ENCODE measurements around the gene GM2A. TPM values are rescaled to one million over a fixed set of nuclear protein-coding genes. Genes with fewer than 3 reads are reported as not detected.

Gene GM2A
- polyA plus RNA-seq, 3 donors from 2014 or later, result 4.6 to 8.7 (median 5.2) TPM

- Mint-ChIP-seq H3K4me1 (no peaks in the 10 kb centered on the region), H3K27me3 (ENCODE audit: low read depth in 3 of 3) (peaks cover 4 to 19% (median 5%) of the 10 kb centered on the region in 3 donors), H3K27ac (no peak overlapping the region), H3K9me3 (no peaks in the 10 kb centered on the region), H3K4me3 (no peak overlapping the region), H3K36me3 (no peaks in the 10 kb centered on the region)
- no peak for DNase-seq
These were observed 66.1 kb downstream of the GM2A start for GRCh38 chr5:151318850-151319732.

Other genes starting within 250 kb of the GM2A start
- under 1 TPM in 1 of 3 donors, not detected in 2; 0.96 TPM for gene GPX3, start 232.6 kb upstream of the GM2A start, polyA plus RNA-seq
- 10 to 100 TPM; 21.8 to 62.4 (median 40.2) TPM for gene TNIP1, start 172.2 kb upstream of the GM2A start, polyA plus RNA-seq
- gene ANXA6, start 95.4 kb upstream of the GM2A start, polyA plus RNA-seq, result 100 to 1,000 TPM; 313 to 679 (median 395) TPM
- gene CCDC69, start 29.1 kb upstream of the GM2A start, polyA plus RNA-seq, result 100 to 1,000 TPM in 2 of 3 donors, 10 to 100 TPM in 1; 88.1 to 256 (median 149) TPM
- gene SLC36A3, start 50.6 kb downstream of the GM2A start, polyA plus RNA-seq, result not detected
- gene SLC36A2, start 94.4 kb downstream of the GM2A start, polyA plus RNA-seq, result not detected
- gene SLC36A1, start 194.4 kb downstream of the GM2A start, polyA plus RNA-seq, result 1 to 10 TPM in 2 of 3 donors, under 1 TPM in 1; 0.51 to 2.8 (median 1.4) TPM

Data from immature natural killer cell (primary cell).